Natural killer cell (primary cell): ENCODE measurements around the gene TAX1BP3. TPM values are rescaled to one million over a fixed set of nuclear protein-coding genes. Genes with fewer than 3 reads are reported as not detected.

Experiments
- ATAC-seq, 3 donors: fragments of 150-1000 bp in 2 of 3; fragments of 200-7000 bp in 1 of 3; cut with Tn5 transposase; 1 replicate in 1 of 3; 2 replicates in 2 of 3; pipeline ENCODE4 v1.10.0; 2021; ENCODE audit warnings: mild to moderate bottlenecking in 2 of 3, moderate library complexity in 2 of 3
- DNase-seq, 2 donors: peaks; one replicate each; pipeline versions ENCODE4 v3.0.0 to v3.0.0-alpha.2; 2013 to 2021; ENCODE audit warnings: mixed read lengths in 1 of 2
- H3K27ac ChIP-seq: one replicate; pipeline ENCODE4 v1.5.1; 2013; ENCODE audit warnings: mild to moderate bottlenecking, low read length
- H3K27me3 ChIP-seq: one replicate; pipeline ENCODE4 v1.6.1; 2013; ENCODE audit warnings: low read length; ENCODE audit not compliant: control insufficient read depth, insufficient read depth
- H3K36me3 ChIP-seq: one replicate; pipeline ENCODE4 v1.6.1; 2013; ENCODE audit warnings: low read length; ENCODE audit not compliant: control insufficient read depth, insufficient read depth
- H3K4me1 ChIP-seq: one replicate; pipeline ENCODE4 v1.6.1; 2013; ENCODE audit warnings: low read length; ENCODE audit not compliant: control insufficient read depth, insufficient read depth
- H3K4me3 ChIP-seq: one replicate; pipeline ENCODE4 v1.5.1; 2013; ENCODE audit warnings: low read length
- H3K9me3 ChIP-seq: one replicate; pipeline ENCODE4 v1.6.1; 2013; ENCODE audit warnings: low read length; ENCODE audit not compliant: control insufficient read depth, insufficient read depth
- H3K27ac Mint-ChIP-seq, 2 donors: one replicate each; pipeline ENCODE4 v1.8.0; 2022; ENCODE audit warnings: mild to moderate bottlenecking in 2 of 2, mixed read lengths in 2 of 2, moderate library complexity in 1 of 2
- H3K27me3 Mint-ChIP-seq, 2 donors: one replicate each; pipeline ENCODE4 v1.8.0; 2022; ENCODE audit warnings: low read depth in 2 of 2, mixed read lengths in 2 of 2
- H3K36me3 Mint-ChIP-seq: one replicate; pipeline ENCODE4 v1.8.0; 2022; ENCODE audit warnings: mixed read lengths
- H3K4me1 Mint-ChIP-seq, 2 donors: one replicate each; pipeline ENCODE4 v1.8.0; 2022; ENCODE audit warnings: mixed read lengths in 2 of 2
- H3K4me3 Mint-ChIP-seq: one replicate; pipeline ENCODE4 v1.8.0; 2022; ENCODE audit warnings: mild to moderate bottlenecking, moderate library complexity, mixed read lengths
- H3K9me3 Mint-ChIP-seq, 2 donors: one replicate each; pipeline ENCODE4 v1.8.0; 2022; ENCODE audit warnings: mixed read lengths in 2 of 2
- CTCF ChIP-seq: fragments of 200-600 bp; IDR thresholded peaks from one replicate; pipeline ENCODE4 v1.8.0; 2022; ENCODE audit warnings: antibody characterized with exemption
- WGBS: methylation state at CpG from one replicate; pipeline ENCODE4 v1.1.7; 2013; ENCODE audit warnings: missing lambda C conversion rate; ENCODE audit not compliant: insufficient coverage; 5-methylcytosine and 5-hydroxymethylcytosine counted together
- intact Hi-C: fragments of 100-400 bp; cut with micrococcal nuclease; formaldehyde crosslinking; loops from one replicate; pipeline ENCODE4 v1.14.2; 2022
- total RNA-seq, 4 donors: library from RNA; stranded (reverse); fragments of 120-200 nt in 1 of 4; gene quantifications; one replicate each; pipeline versions ENCODE4 v1.2.3 to v1.2.4, GENCODE V29; 2013 to 2022

TAX1BP3 gene
- total RNA-seq, 3 donors from 2014 or later (not counting 1 experiment from before 2014, with no cell fraction given) = 15.1 to 17.0 (median 16.3) TPM

GRCh38 chr17:3689262-3690093, 21.1 kb upstream of the TAX1BP3 start:
- H3K27me3 Mint-ChIP-seq = peaks cover 0 to 8% of the 10 kb centered on the region in 2 donors
- peaks cover 8 to 12% of the 10 kb centered on the region in 2 donors for H3K4me1 Mint-ChIP-seq
- ATAC-seq (no peak), DNase-seq (no peak)
- no peaks in the 10 kb centered on the region for H3K9me3 ChIP-seq
- intact Hi-C loops = loop anchor here (5.0 kb wide), 1 partner anchor 78 kb away; no protein-coding TSS in a partner anchor
- no peaks in the 10 kb centered on the region for H3K36me3 Mint-ChIP-seq
- no peak overlapping the region for H3K27ac Mint-ChIP-seq
- H3K4me3 Mint-ChIP-seq = no peak overlapping the region
- H3K27me3 ChIP-seq = peaks cover 3% of the 10 kb centered on the region
- H3K4me3 ChIP-seq = no peak overlapping the region
- H3K4me1 ChIP-seq = peaks cover 49% of the 10 kb centered on the region
- 90% methylated on average over 42 of the region's 44 CpGs for WGBS
- H3K9me3 Mint-ChIP-seq = no peaks in the 10 kb centered on the region
- H3K27ac ChIP-seq = no peak overlapping the region
- TF ChIP-seq CTCF = no peak
- H3K36me3 ChIP-seq = peaks cover 2% of the 10 kb centered on the region

- H3K36me3 Mint-ChIP-seq = no peaks in the 10 kb centered on the region
- H3K4me3 Mint-ChIP-seq = no peak overlapping the region
- Histone ChIP-seq H3K27ac (no peak overlapping the region), H3K4me3 (no peak overlapping the region), H3K9me3 (no peaks in the 10 kb centered on the region), H3K36me3 (peaks cover 2% of the 10 kb centered on the region), H3K27me3 (peaks cover 3% of the 10 kb centered on the region), H3K4me1 (peaks cover 46% of the 10 kb centered on the region)
- no peak overlapping the region for H3K27ac Mint-ChIP-seq
- 89% methylated on average over 11 of the region's 14 CpGs for WGBS
- H3K27me3 Mint-ChIP-seq = peaks cover 0 to 8% of the 10 kb centered on the region in 2 donors
- intact Hi-C loops = no loop called here
- DNase-seq = no peak
- no peaks in the 10 kb centered on the region for H3K9me3 Mint-ChIP-seq
- TF ChIP-seq CTCF = no peak
- H3K4me1 Mint-ChIP-seq = peaks cover 2 to 6% of the 10 kb centered on the region in 2 donors
- ATAC-seq = no peak
Observed at GRCh38 chr17:3688852-3689261, 20.5 kb upstream of the TAX1BP3 start.

GRCh38 chr17:3688027-3688553, 19.7 kb upstream of the TAX1BP3 start:
- H3K4me3 Mint-ChIP-seq = no peak overlapping the region
- Histone ChIP-seq H3K27ac (no peak overlapping the region), H3K9me3 (no peaks in the 10 kb centered on the region), H3K27me3 (peaks cover 3% of the 10 kb centered on the region), H3K4me1 (peaks cover 46% of the 10 kb centered on the region), H3K4me3 (no peak overlapping the region), H3K36me3 (peaks cover 2% of the 10 kb centered on the region)
- TF ChIP-seq CTCF = no peak
- H3K36me3 Mint-ChIP-seq = no peaks in the 10 kb centered on the region
- WGBS = 85% methylated on average over 19 of the region's 19 CpGs
- peaks cover 0 to 7% of the 10 kb centered on the region in 2 donors for H3K4me1 Mint-ChIP-seq
- H3K27me3 Mint-ChIP-seq = peaks cover 0 to 8% of the 10 kb centered on the region in 2 donors
- DNase-seq (no peak), ATAC-seq (no peak)
- no peak overlapping the region for H3K27ac Mint-ChIP-seq
- intact Hi-C loops = no loop called here
- no peaks in the 10 kb centered on the region for H3K9me3 Mint-ChIP-seq
